Measurements from ENCODE around the gene EIF1AY. TPM values are rescaled to one million over a fixed set of nuclear protein-coding genes. Genes with fewer than 3 reads are reported as not detected.

The EIF1AY gene
- total and polyA plus RNA-seq, 10 of the 15 experiments (the other 5 are each of a cell fraction or from before 2014, with no cell fraction given): 0.21 TPM; not detected in 9

GRCh38 chrY:20538933-20539332 is 36.6 kb upstream of the EIF1AY start:
- CTCF ChIA-PET: no interaction called here
- no peak overlapping the region for H3K27ac ChIP-seq (ENCODE audit: control insufficient read depth, insufficient read depth)
- POLR2A ChIA-PET: no interaction called here
- H3K4me1 ChIP-seq (ENCODE audit: control insufficient read depth, insufficient read depth, low read length): no peaks in the 10 kb centered on the region
- no peaks in the 10 kb centered on the region for H3K36me3 ChIP-seq (ENCODE audit: control insufficient read depth in 2 of 2, insufficient read depth in 2 of 2, low read length in 1 of 2)
- H3K9ac ChIP-seq (ENCODE audit: control insufficient read depth, insufficient read depth, low read length): no peak overlapping the region
- H2AFZ ChIP-seq (ENCODE audit: control insufficient read depth, low read depth, low read length): no peak overlapping the region
- BruUV-seq (replicated peaks): no TSS peak
- H3K9me3 ChIP-seq (replicated peaks; ENCODE audit: control insufficient read depth, insufficient read depth, low read length): no peaks in the 10 kb centered on the region
- no peaks in the 10 kb centered on the region for H3K27me3 ChIP-seq (replicated peaks in 1 of 2; ENCODE audit: control insufficient read depth in 2 of 2, insufficient read depth in 2 of 2, low read length in 1 of 2)
- TF ChIP-seq IRF3 (IDR thresholded peaks at IDR 0.05) (no peak), RCOR1 (conservative IDR thresholded peaks at IDR 0.05; ENCODE audit: low read depth, low read length) (no peak), BRCA1 (IDR thresholded peaks at IDR 0.05; ENCODE audit: low read depth, low read length) (no peak), SPI1 (IDR thresholded peaks at IDR 0.05; ENCODE audit: borderline replicate concordance, insufficient read depth, low read depth, low read length) (no peak), STAT3 (IDR thresholded peaks at IDR 0.05; ENCODE audit: low read depth, low read length) (no peak), ZNF274 (IDR thresholded peaks at IDR 0.05; ENCODE audit: insufficient read depth, insufficient read length) (no peak), MEF2A (IDR thresholded peaks at IDR 0.05; ENCODE audit: insufficient read depth, low read depth, low read length) (no peak), MTA2 (IDR thresholded peaks at IDR 0.05; ENCODE audit: low read depth) (no peak), ZSCAN29 (IDR thresholded peaks at IDR 0.05) (no peak), HSF1 (IDR thresholded peaks at IDR 0.05; ENCODE audit: low read depth, low read length) (no peak)
- TF ChIP-seq, protein P1, sequence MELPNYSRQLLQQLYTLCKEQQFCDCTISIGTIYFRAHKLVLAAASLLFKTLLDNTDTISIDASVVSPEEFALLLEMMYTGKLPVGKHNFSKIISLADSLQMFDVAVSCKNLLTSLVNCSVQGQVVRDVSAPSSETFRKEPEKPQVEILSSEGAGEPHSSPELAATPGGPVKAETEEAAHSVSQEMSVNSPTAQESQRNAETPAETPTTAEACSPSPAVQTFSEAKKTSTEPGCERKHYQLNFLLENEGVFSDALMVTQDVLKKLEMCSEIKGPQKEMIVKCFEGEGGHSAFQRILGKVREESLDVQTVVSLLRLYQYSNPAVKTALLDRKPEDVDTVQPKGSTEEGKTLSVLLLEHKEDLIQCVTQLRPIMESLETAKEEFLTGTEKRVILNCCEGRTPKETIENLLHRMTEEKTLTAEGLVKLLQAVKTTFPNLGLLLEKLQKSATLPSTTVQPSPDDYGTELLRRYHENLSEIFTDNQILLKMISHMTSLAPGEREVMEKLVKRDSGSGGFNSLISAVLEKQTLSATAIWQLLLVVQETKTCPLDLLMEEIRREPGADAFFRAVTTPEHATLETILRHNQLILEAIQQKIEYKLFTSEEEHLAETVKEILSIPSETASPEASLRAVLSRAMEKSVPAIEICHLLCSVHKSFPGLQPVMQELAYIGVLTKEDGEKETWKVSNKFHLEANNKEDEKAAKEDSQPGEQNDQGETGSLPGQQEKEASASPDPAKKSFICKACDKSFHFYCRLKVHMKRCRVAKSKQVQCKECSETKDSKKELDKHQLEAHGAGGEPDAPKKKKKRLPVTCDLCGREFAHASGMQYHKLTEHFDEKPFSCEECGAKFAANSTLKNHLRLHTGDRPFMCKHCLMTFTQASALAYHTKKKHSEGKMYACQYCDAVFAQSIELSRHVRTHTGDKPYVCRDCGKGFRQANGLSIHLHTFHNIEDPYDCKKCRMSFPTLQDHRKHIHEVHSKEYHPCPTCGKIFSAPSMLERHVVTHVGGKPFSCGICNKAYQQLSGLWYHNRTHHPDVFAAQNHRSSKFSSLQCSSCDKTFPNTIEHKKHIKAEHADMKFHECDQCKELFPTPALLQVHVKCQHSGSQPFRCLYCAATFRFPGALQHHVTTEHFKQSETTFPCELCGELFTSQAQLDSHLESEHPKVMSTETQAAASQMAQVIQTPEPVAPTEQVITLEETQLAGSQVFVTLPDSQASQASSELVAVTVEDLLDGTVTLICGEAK (IDR thresholded peaks at IDR 0.05; ENCODE audit: borderline replicate concordance): no peak
- H3K79me2 ChIP-seq (ENCODE audit: control insufficient read depth, insufficient read depth, low read length): no peaks in the 10 kb centered on the region
- FAIRE-seq (no peak), DNase-seq (ENCODE audit: low read depth, low spot score) (no peak), ATAC-seq (no peak)
- in situ Hi-C loops (cut with MboI) (no loop called here), intact Hi-C loops (cut with micrococcal nuclease; ENCODE audit: unreplicated experiment) (no loop called here)
- no peaks in the 10 kb centered on the region for H4K20me1 ChIP-seq (ENCODE audit: control insufficient read depth, insufficient read depth)
- SMC1A ChIA-PET (ENCODE audit: uncharacterized antibody, unreplicated experiment): no interaction called here
- RAD21 ChIA-PET (ENCODE audit: unreplicated experiment): no interaction called here
- H3K4me2 ChIP-seq (ENCODE audit: control insufficient read depth, insufficient read depth): no peak overlapping the region
- no peak overlapping the region for H3K4me3 ChIP-seq

Data from GM12878 (cell line).